ENCODE measurements around the gene NFKBIA.
"Not testable (repeated sequence)": the region's sequence is repeated elsewhere in the genome, so short reads cannot be mapped to it uniquely, and the experiment has no call there.

Gene NFKBIA

GRCh38 chr14:35369701-35370191, 34.8 kb downstream of the NFKBIA start:
- peaks cover 39% of the 10 kb centered on the region for H3K4me1 Mint-ChIP-seq
- no peak overlapping the region for H3K4me3 Mint-ChIP-seq
- peaks cover 3% of the 10 kb centered on the region for H3K9me3 Mint-ChIP-seq
- peaks cover 7% of the 10 kb centered on the region for H3K36me3 Mint-ChIP-seq
- ATAC-seq (no peak), DNase-seq (ENCODE audit: low spot score in 2 of 2) (no peak)
- H3K27ac Mint-ChIP-seq = no peak overlapping the region

DNA sequence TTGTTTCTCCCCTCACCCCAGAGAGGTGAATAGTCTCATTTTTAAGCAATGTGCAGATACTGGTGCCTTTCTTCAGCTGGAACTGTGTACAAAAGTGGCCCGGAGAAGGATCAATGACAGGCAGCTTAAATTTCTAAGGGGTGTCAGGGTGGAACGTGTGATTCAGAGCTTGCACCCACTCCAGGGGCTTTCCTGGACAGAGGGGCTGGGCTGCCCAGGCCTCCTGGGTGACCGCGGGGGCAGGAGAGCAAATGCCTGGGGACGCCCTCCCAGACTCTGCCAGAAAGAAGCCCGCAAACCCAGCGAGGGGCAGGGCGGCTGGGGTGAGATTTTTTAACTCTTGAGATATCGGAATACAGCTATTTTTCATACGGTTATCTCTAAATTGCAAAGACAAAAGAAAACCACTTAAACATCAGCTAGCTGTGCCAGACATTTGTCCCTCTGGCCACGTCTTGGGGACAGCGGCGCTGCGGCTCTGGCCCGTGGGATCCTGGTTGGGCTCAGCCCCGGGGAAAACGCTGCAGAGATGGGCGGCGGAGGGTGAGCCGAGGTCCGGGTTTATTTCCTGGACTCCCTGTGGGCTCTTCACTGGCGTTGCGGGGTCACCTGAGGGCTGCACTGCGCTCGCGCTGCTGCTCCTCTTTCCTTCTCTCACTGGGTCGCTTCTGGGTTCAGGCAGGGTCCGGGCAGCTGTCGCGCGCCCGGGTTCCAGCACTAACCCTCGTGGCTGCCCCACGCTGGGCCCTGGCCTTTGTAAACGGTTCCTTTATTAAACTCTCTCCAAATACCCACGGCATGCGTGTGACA, 35.8 kb downstream of the NFKBIA start:
- peak overlapping the region; percentile 32 for H3K4me3 Mint-ChIP-seq
- H3K9me3 Mint-ChIP-seq = peaks cover 3% of the 10 kb centered on the region
- no peak for ATAC-seq
- no peak for DNase-seq (ENCODE audit: low spot score in 2 of 2)
- peaks cover 7% of the 10 kb centered on the region for H3K36me3 Mint-ChIP-seq
- H3K4me1 Mint-ChIP-seq = peaks cover 39% of the 10 kb centered on the region
- peak overlapping the region; percentile 52 for H3K27ac Mint-ChIP-seq

- ATAC-seq = no peak
Observed at GRCh38 chr14:35368139-35368460, 36.4 kb downstream of the NFKBIA start.

GRCh38 chr14:35367056-35367372, 37.5 kb downstream of the NFKBIA start:
- Mint-ChIP-seq H3K4me1 (peaks cover 43% of the 10 kb centered on the region), H3K36me3 (peaks cover 7% of the 10 kb centered on the region), H3K4me3 (peak overlapping the region; percentile 77), H3K9me3 (peaks cover 3% of the 10 kb centered on the region), H3K27ac (peak overlapping the region; percentile 98)
- ATAC-seq = no peak
- DNase-seq (ENCODE audit: low spot score in 2 of 2) = no peak

More at GRCh38 chr14:35368139-35368460, 36.4 kb downstream of the NFKBIA start:
- H3K4me1 Mint-ChIP-seq = peaks cover 39% of the 10 kb centered on the region
- H3K9me3 Mint-ChIP-seq = peaks cover 3% of the 10 kb centered on the region
- peak overlapping the region; percentile 52 for H3K27ac Mint-ChIP-seq
- H3K4me3 Mint-ChIP-seq = peak overlapping the region; percentile 32
- no peak for DNase-seq (ENCODE audit: low spot score in 2 of 2)
- peaks cover 7% of the 10 kb centered on the region for H3K36me3 Mint-ChIP-seq

GRCh38 chr14:35366521-35366976, 38.0 kb downstream of the NFKBIA start:
- ATAC-seq = no peak
- Mint-ChIP-seq H3K9me3 (peaks cover 3% of the 10 kb centered on the region), H3K27ac (peak overlapping the region; percentile 98), H3K4me3 (peak overlapping the region; percentile 77), H3K36me3 (peaks cover 7% of the 10 kb centered on the region), H3K4me1 (peaks cover 45% of the 10 kb centered on the region)
- no peak for DNase-seq (ENCODE audit: low spot score in 2 of 2)

- peaks cover 45% of the 10 kb centered on the region for H3K4me1 Mint-ChIP-seq
- peak; percentile 91 for ATAC-seq
- H3K9me3 Mint-ChIP-seq = peaks cover 2% of the 10 kb centered on the region
- H3K36me3 Mint-ChIP-seq = peaks cover 7% of the 10 kb centered on the region
- peak; percentile 42 to 70 for DNase-seq (ENCODE audit: low spot score in 2 of 2)
- H3K27ac Mint-ChIP-seq = peak overlapping the region; percentile 98
- H3K4me3 Mint-ChIP-seq = peak overlapping the region; percentile 77
Observed at GRCh38 chr14:35366056-35366451, 38.5 kb downstream of the NFKBIA start.

GRCh38 chr14:35365130-35366055, 39.2 kb downstream of the NFKBIA start:
- Mint-ChIP-seq H3K36me3 (peaks cover 7% of the 10 kb centered on the region), H3K4me1 (peaks cover 45% of the 10 kb centered on the region), H3K27ac (peak overlapping the region; percentile 98), H3K9me3 (no peaks in the 10 kb centered on the region), H3K4me3 (peak overlapping the region; percentile 77)
- peak; percentile 97 for ATAC-seq
- peak; percentile 52 to 84 for DNase-seq (ENCODE audit: low spot score in 2 of 2)

DNA sequence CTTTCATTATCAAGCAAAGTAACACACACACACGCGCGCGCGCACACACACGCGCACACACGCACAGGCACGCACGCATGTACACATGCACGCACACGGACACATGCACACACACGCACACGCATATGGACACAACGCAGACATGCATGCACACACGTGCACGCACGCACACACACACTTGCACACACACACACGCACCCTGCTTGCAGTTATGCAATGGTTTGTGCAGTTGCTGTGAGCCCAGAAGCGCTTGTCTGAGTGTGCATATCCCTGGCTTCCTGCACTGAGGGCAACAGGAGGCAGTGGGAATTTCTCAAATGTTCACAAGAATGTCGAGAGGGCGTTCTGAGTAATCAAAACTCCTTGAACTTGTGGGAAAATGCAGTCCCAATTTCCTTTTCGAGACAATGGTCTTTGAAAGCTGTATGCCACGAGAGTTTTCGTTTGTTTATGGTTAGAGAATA, 41.6 kb downstream of the NFKBIA start:
- Mint-ChIP-seq H3K4me1 (peaks cover 42% of the 10 kb centered on the region), H3K4me3 (no peak overlapping the region), H3K9me3 (no peaks in the 10 kb centered on the region), H3K36me3 (peaks cover 7% of the 10 kb centered on the region), H3K27ac (no peak overlapping the region)
- ATAC-seq (no peak), DNase-seq (ENCODE audit: low spot score in 2 of 2) (no peak)

DNA sequence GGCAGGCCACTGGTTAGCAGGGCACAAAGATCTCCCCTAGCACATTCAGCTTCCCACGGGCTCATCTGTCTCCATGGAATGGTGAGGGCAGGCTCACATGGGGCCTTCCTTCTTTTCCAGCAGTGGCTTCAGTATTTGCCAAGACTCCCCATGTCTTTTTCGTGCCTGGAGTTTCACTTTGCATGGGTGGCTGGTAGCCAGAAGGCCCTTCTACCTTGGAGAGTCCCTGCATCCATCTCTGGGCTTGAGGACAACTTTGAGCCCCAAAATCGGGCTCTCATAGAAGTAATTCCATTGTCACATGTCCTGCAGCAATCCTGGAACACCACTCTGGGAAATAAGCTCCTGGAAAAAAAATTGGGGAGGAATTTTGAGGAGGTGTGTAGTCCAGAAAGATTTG, 42.1 kb downstream of the NFKBIA start:
- Mint-ChIP-seq H3K36me3 (peaks cover 7% of the 10 kb centered on the region), H3K27ac (no peak overlapping the region), H3K4me3 (no peak overlapping the region), H3K9me3 (no peaks in the 10 kb centered on the region), H3K4me1 (peaks cover 37% of the 10 kb centered on the region)
- ATAC-seq = no peak
- no peak for DNase-seq (ENCODE audit: low spot score in 2 of 2)

DNA sequence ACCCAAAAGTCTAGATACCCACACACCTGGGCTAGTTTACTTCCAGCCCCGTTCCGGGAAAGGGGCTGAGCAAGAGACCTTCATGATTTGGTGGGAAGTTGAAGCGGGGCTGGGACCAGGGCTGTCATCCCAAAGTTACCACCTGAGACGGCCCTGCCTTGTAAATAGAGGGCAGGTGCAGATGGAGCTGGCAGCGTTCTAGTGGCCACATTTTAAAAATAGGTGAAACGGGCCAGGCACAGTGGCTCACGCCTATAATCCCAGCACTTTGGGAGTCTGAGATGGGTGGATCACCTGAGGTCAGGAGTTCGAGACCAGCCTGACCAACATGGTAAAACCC, 43.4 kb downstream of the NFKBIA start:
- Mint-ChIP-seq H3K9me3 (no peaks in the 10 kb centered on the region), H3K27ac (no peak overlapping the region), H3K4me1 (peaks cover 33% of the 10 kb centered on the region), H3K4me3 (no peak overlapping the region), H3K36me3 (peaks cover 7% of the 10 kb centered on the region)
- DNase-seq (ENCODE audit: low spot score in 2 of 2) (no peak), ATAC-seq (no peak)

DNA sequence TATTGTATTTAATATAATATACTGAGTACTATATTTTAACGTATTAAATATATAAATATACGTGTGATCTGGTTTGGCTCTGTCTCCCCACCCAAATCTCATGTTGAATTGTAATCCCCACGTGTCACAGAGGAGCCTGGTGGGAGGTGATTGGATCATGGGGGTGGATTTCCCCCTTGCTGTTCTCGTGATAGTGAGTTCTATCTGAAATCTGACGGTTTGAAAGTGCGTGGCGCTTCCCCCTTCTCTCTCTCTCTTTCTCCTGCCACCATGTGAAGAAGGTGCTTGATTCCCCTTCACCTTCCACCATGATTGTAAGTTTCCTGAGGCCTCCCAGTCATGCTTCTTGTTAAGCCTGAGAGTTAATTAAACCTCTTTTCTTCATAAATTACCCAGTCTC, 44.9 kb downstream of the NFKBIA start:
- Mint-ChIP-seq H3K4me1 (peaks cover 26% of the 10 kb centered on the region), H3K27ac (peak overlapping the region; percentile 27)
- DNase-seq (ENCODE audit: low spot score in 2 of 2); ATAC-seq; H3K9me3 Mint-ChIP-seq; H3K4me3 Mint-ChIP-seq; H3K36me3 Mint-ChIP-seq: not testable (repeated sequence)

- Mint-ChIP-seq H3K9me3 (no peaks in the 10 kb centered on the region), H3K36me3 (no peaks in the 10 kb centered on the region), H3K27ac (peak overlapping the region; percentile 86), H3K4me1 (peaks cover 28% of the 10 kb centered on the region), H3K4me3 (peak overlapping the region; percentile 43)
- no peak for DNase-seq (ENCODE audit: low spot score in 2 of 2)
- ATAC-seq = peak; percentile 83
Observed at GRCh38 chr14:35355981-35356841, 48.3 kb downstream of the NFKBIA start.

GRCh38 chr14:35355235-35355634, 49.3 kb downstream of the NFKBIA start:
- H3K4me1 Mint-ChIP-seq = peaks cover 28% of the 10 kb centered on the region
- H3K9me3 Mint-ChIP-seq; H3K4me3 Mint-ChIP-seq; DNase-seq (ENCODE audit: low spot score in 2 of 2); ATAC-seq; H3K36me3 Mint-ChIP-seq; H3K27ac Mint-ChIP-seq: not testable (repeated sequence)

- no peaks in the 10 kb centered on the region for H3K9me3 Mint-ChIP-seq
- peaks cover 23% of the 10 kb centered on the region for H3K4me1 Mint-ChIP-seq
- no peak for DNase-seq (ENCODE audit: low spot score in 2 of 2)
- H3K27ac Mint-ChIP-seq = peak overlapping the region; percentile 0
- no peak for ATAC-seq
- no peak overlapping the region for H3K4me3 Mint-ChIP-seq
- H3K36me3 Mint-ChIP-seq = no peaks in the 10 kb centered on the region
Observed at GRCh38 chr14:35353409-35354172, 51.0 kb downstream of the NFKBIA start.

All from stimulated activated effector memory CD8-positive, alpha-beta T cell treated with anti-CD3 and anti-CD28 coated beads, Interleukin-12 subunit alpha, Interleukin-12 subunit beta, amount 100 ng/mL, for 72 hours (primary cell).